CD14-positive monocyte (primary cell): Measurements from ENCODE around the gene FSD2. TPM values are rescaled to one million over a fixed set of nuclear protein-coding genes. Genes with fewer than 3 reads are reported as not detected.
"Not testable (repeated sequence)": the region's sequence is repeated elsewhere in the genome, so short reads cannot be mapped to it uniquely, and the experiment has no call there.

ENCODE experiments used
- DNase-seq, 3 donors: peaks; one replicate each; pipeline ENCODE4 v3.0.0-alpha.2; 2011 to 2022
- H2AFZ ChIP-seq: 2 replicates; pipeline ENCODE4 v1.6.0; 2012; ENCODE audit warnings: mild to moderate bottlenecking, low read depth, low read length, inconsistent platforms; ENCODE audit not compliant: insufficient read depth, poor library complexity, severe bottlenecking
- H3K27ac ChIP-seq, 2 donors: 1 replicate in 1 of 2; 2 replicates in 1 of 2; pipeline ENCODE4 v1.5.1; 2012 to 2013; ENCODE audit warnings: low read length in 2 of 2, control low read depth in 1 of 2, inconsistent platforms in 1 of 2, low read depth in 1 of 2, mild to moderate bottlenecking in 1 of 2
- H3K27me3 ChIP-seq, 2 donors: one replicate each; pipeline versions ENCODE4 v1.6.0 to v1.6.1; 2011 to 2013; ENCODE audit warnings: low read length in 2 of 2; ENCODE audit not compliant: control insufficient read depth in 2 of 2, insufficient read depth in 2 of 2
- H3K36me3 ChIP-seq, 2 donors: replicated peaks in 1 of 2; 1 replicate in 1 of 2; 2 replicates in 1 of 2; pipeline versions ENCODE4 v1.5.1 to v1.6.1; 2012 to 2013; ENCODE audit warnings: low read length in 2 of 2, control low read depth in 1 of 2, inconsistent platforms in 1 of 2, mild to moderate bottlenecking in 1 of 2; ENCODE audit not compliant: insufficient read depth in 2 of 2, control insufficient read depth in 1 of 2
- H3K4me1 ChIP-seq, 2 donors: 1 replicate in 1 of 2; 2 replicates in 1 of 2; pipeline versions ENCODE4 v1.5.1 to v1.6.1; 2012 to 2013; ENCODE audit warnings: low read length in 2 of 2, control low read depth in 1 of 2, inconsistent platforms in 1 of 2, mild to moderate bottlenecking in 1 of 2, moderate library complexity in 1 of 2; ENCODE audit not compliant: insufficient read depth in 2 of 2, control insufficient read depth in 1 of 2
- H3K4me2 ChIP-seq: replicated peaks from 2 replicates; pipeline ENCODE3; 2012; ENCODE audit warnings: low read length, moderate library complexity, mild to moderate bottlenecking; ENCODE audit not compliant: poor library complexity, severe bottlenecking; ENCODE audit errors: extremely low read depth
- H3K4me3 ChIP-seq, 3 experiments: fragments of 200-600 bp in 1 of 3; sonication (generic) in 1 of 3; replicated peaks in 1 of 3; 1 replicate in 2 of 3; 2 replicates in 1 of 3; pipeline ENCODE4 v1.5.1; 2011 to 2013; ENCODE audit warnings: low read length in 3 of 3, mild to moderate bottlenecking in 3 of 3, control low read depth in 2 of 3, low read depth in 2 of 3, inconsistent platforms in 1 of 3, moderate library complexity in 1 of 3
- H3K79me2 ChIP-seq: 2 replicates; pipeline ENCODE4 v1.6.0; 2012; ENCODE audit warnings: mild to moderate bottlenecking, control low read depth, inconsistent platforms, low read length, moderate library complexity; ENCODE audit not compliant: insufficient read depth
- H3K9ac ChIP-seq: 2 replicates; pipeline ENCODE4 v1.6.0; 2017; ENCODE audit warnings: low read length, mild to moderate bottlenecking; ENCODE audit not compliant: insufficient read depth, poor library complexity, severe bottlenecking
- H3K9me3 ChIP-seq, 2 donors: replicated peaks in 1 of 2; 1 replicate in 1 of 2; 2 replicates in 1 of 2; pipeline versions ENCODE4 v1.5.1 to v1.6.1; 2012 to 2013; ENCODE audit warnings: low read length in 2 of 2, control low read depth in 1 of 2; ENCODE audit not compliant: control insufficient read depth in 1 of 2, insufficient read depth in 1 of 2
- H4K20me1 ChIP-seq: 2 replicates; pipeline ENCODE4 v1.6.0; 2012; ENCODE audit warnings: mild to moderate bottlenecking, low read length, control low read depth, moderate library complexity; ENCODE audit not compliant: insufficient read depth
- H3K27ac Mint-ChIP-seq, 7 donors: one replicate each; pipeline ENCODE4 v1.8.0; 2020; ENCODE audit warnings: mild to moderate bottlenecking in 7 of 7, mixed read lengths in 7 of 7, moderate library complexity in 6 of 7, inconsistent platforms in 2 of 7
- H3K27me3 Mint-ChIP-seq, 3 donors: one replicate each; pipeline ENCODE4 v1.8.0; 2021 to 2022; ENCODE audit warnings: low read depth in 3 of 3, mild to moderate bottlenecking in 3 of 3, mixed read lengths in 3 of 3, moderate library complexity in 3 of 3, inconsistent platforms in 1 of 3
- H3K36me3 Mint-ChIP-seq, 2 donors: one replicate each; pipeline ENCODE4 v1.8.0; 2020; ENCODE audit warnings: mixed read lengths in 2 of 2, inconsistent platforms in 1 of 2, mild to moderate bottlenecking in 1 of 2
- H3K4me1 Mint-ChIP-seq: one replicate; pipeline ENCODE4 v1.8.0; 2020; ENCODE audit warnings: mild to moderate bottlenecking, mixed read lengths
- H3K4me3 Mint-ChIP-seq, 2 donors: one replicate each; pipeline ENCODE4 v1.8.0; 2020; ENCODE audit warnings: mild to moderate bottlenecking in 2 of 2, mixed read lengths in 2 of 2, moderate library complexity in 1 of 2
- H3K9me3 Mint-ChIP-seq, 7 donors: one replicate each; pipeline ENCODE4 v1.8.0; 2020 to 2022; ENCODE audit warnings: mixed read lengths in 7 of 7, mild to moderate bottlenecking in 6 of 7, moderate library complexity in 6 of 7, inconsistent platforms in 2 of 7
- CTCF ChIP-seq: fragments of 200-600 bp; IDR thresholded peaks from one replicate; pipeline ENCODE4 v1.8.0; 2022; ENCODE audit warnings: antibody characterized with exemption, mild to moderate bottlenecking
- WGBS: methylation state at CpG from one replicate; pipeline ENCODE4 v1.1.5; 2013; ENCODE audit warnings: missing lambda C conversion rate; ENCODE audit not compliant: insufficient coverage; 5-methylcytosine and 5-hydroxymethylcytosine counted together
- intact Hi-C, 2 donors: fragments of 100-400 bp; cut with micrococcal nuclease; formaldehyde crosslinking; loops; one replicate each; pipeline versions ENCODE4 v1.15.0 to v1.15.1; 2023
- polyA plus RNA-seq, 3 donors: library from polyadenylated mRNA; depleted of rRNA in 1 of 3; unstranded in 2 of 3; stranded (reverse) in 1 of 3; fragments of 300-500 nt in 2 of 3; fragments of >200 nt in 1 of 3; fragmentation: Illumina TruSeq in 2 of 3; gene quantifications; 1 replicate in 2 of 3; 2 replicates in 1 of 3; pipeline ENCODE4 v1.2.3, GENCODE V29; 2012 to 2021

FSD2 gene
- polyA plus RNA-seq, 3 donors, result 0.09 TPM; not detected in 2

- Histone ChIP-seq H3K27me3 (no peaks in the 10 kb centered on the region), H3K4me2 (no peak overlapping the region), H3K9me3 (no peaks in the 10 kb centered on the region), H3K27ac (no peak overlapping the region), H3K4me1 (no peaks in the 10 kb centered on the region), H2AFZ (no peak overlapping the region), H4K20me1 (peaks cover 20% of the 10 kb centered on the region), H3K9ac (no peak overlapping the region), H3K79me2 (no peaks in the 10 kb centered on the region), H3K36me3 (peaks cover 75 to 96% of the 10 kb centered on the region in 2 donors), H3K4me3 (no peak overlapping the region)
- no peak for DNase-seq
- peak overlapping the region in 2 of 7 donors; percentile 41 to 60 for H3K27ac Mint-ChIP-seq
- H3K9me3 Mint-ChIP-seq, result peaks cover 0 to 1% (median 0%) of the 10 kb centered on the region in 7 donors
- H3K27me3 Mint-ChIP-seq, result no peaks in the 10 kb centered on the region
- WGBS, result no CpG with 5 or more reads among the region's 5 CpGs
- intact Hi-C loops, result no loop called here
- H3K4me1 Mint-ChIP-seq, result no peaks in the 10 kb centered on the region
- H3K36me3 Mint-ChIP-seq, result peaks cover 60 to 90% of the 10 kb centered on the region in 2 donors
- no peak overlapping the region for H3K4me3 Mint-ChIP-seq
- TF ChIP-seq CTCF, result no peak
Measured at GRCh38 chr15:82823049-82823448, 17.2 kb upstream of the FSD2 start.

GRCh38 chr15:82821851-82822250 lies 16.0 kb upstream of the FSD2 start:
- intact Hi-C loops, H3K4me1 ChIP-seq, H3K27me3 Mint-ChIP-seq, H3K27ac ChIP-seq, H3K9me3 ChIP-seq, H3K27me3 ChIP-seq, H3K4me3 Mint-ChIP-seq, H3K4me2 ChIP-seq, H3K9me3 Mint-ChIP-seq, H3K27ac Mint-ChIP-seq, H3K4me3 ChIP-seq, DNase-seq, H2AFZ ChIP-seq, H3K79me2 ChIP-seq, H3K9ac ChIP-seq, H3K4me1 Mint-ChIP-seq: not testable (repeated sequence)
- H3K36me3 Mint-ChIP-seq, result peaks cover 59 to 88% of the 10 kb centered on the region in 2 donors
- Histone ChIP-seq H4K20me1 (peaks cover 26% of the 10 kb centered on the region), H3K36me3 (peaks cover 75 to 96% of the 10 kb centered on the region in 2 donors)

GRCh38 chr15:82821396-82821795 lies 15.5 kb upstream of the FSD2 start:
- H3K4me3 Mint-ChIP-seq, H3K9me3 ChIP-seq, DNase-seq, H3K4me1 ChIP-seq, H2AFZ ChIP-seq, H3K27ac ChIP-seq, H3K4me1 Mint-ChIP-seq, H3K27me3 ChIP-seq, intact Hi-C loops, H3K27me3 Mint-ChIP-seq, H3K9ac ChIP-seq, H3K4me2 ChIP-seq, H3K4me3 ChIP-seq, H3K9me3 Mint-ChIP-seq: not testable (repeated sequence)
- Histone ChIP-seq H3K36me3 (peaks cover 75 to 96% of the 10 kb centered on the region in 2 donors), H3K79me2 (peaks cover 11% of the 10 kb centered on the region), H4K20me1 (peaks cover 28% of the 10 kb centered on the region)
- Mint-ChIP-seq H3K36me3 (peaks cover 59 to 88% of the 10 kb centered on the region in 2 donors), H3K27ac (peak overlapping the region in 2 of 7 donors; percentile 21 to 31)
- WGBS, result no CpG with 5 or more reads among the region's 3 CpGs
